Mucosa of gallbladder (tissue), 1 donor: ENCODE results near the gene TBXT. TPM values are rescaled to one million over a fixed set of nuclear protein-coding genes. Genes with fewer than 3 reads are reported as not detected.
"Not testable (repeated sequence)": the region's sequence is repeated elsewhere in the genome, so short reads cannot be mapped to it uniquely, and the experiment has no call there.

ENCODE experiments used
- DNase-seq: peaks from one replicate; pipeline ENCODE4 v3.0.0-alpha.2; 2020; ENCODE audit warnings: low spot score
- total RNA-seq: library from RNA; stranded (reverse); gene quantifications from one replicate; pipeline ENCODE4 v1.2.1, GENCODE V29; 2021
- donor health status: DM: no; HTN: no; CAD: no.

TBXT gene
- not detected for total RNA-seq

GRCh38 chr6:166167801-166168615 is at the start of gene TBXT:
Gene TBXT (minus strand): TSS chr6:166167851. CDS start chr6:166167591, 260 bp downstream.
- DNase-seq, result no peak

GRCh38 chr6:166207284-166207561 is 39.6 kb upstream of the TBXT start:
- DNase-seq, result no peak

- DNase-seq, result no peak
Measured at GRCh38 chr6:166206510-166207283, 39.0 kb upstream of the TBXT start.

- DNase-seq, result no peak
Measured at GRCh38 chr6:166206066-166206465, 38.4 kb upstream of the TBXT start.

GRCh38 chr6:166204852-166205650 is 37.4 kb upstream of the TBXT start:
- DNase-seq, result no peak

GRCh38 chr6:166203641-166204222 is 36.1 kb upstream of the TBXT start:
- DNase-seq, result no peak

- no peak for DNase-seq
Measured at GRCh38 chr6:166203003-166203640, 35.5 kb upstream of the TBXT start.

- DNase-seq, result no peak
Measured at GRCh38 chr6:166202321-166202733, 34.7 kb upstream of the TBXT start.

GRCh38 chr6:166201878-166202277 is 34.2 kb upstream of the TBXT start:
- DNase-seq, result no peak

- DNase-seq, result no peak
Measured at GRCh38 chr6:166197361-166197760, 29.7 kb upstream of the TBXT start.

GRCh38 chr6:166195860-166196238 is 28.2 kb upstream of the TBXT start:
- no peak for DNase-seq

- DNase-seq, result no peak
Measured at GRCh38 chr6:166194914-166195859, 27.5 kb upstream of the TBXT start.

GRCh38 chr6:166192557-166192956 is 24.9 kb upstream of the TBXT start:
- DNase-seq, result no peak

- no peak for DNase-seq
Measured at GRCh38 chr6:166192136-166192535, 24.5 kb upstream of the TBXT start.

GRCh38 chr6:166179704-166180103 is 12.1 kb upstream of the TBXT start:
- no peak for DNase-seq

GRCh38 chr6:166176106-166176505 is 8.5 kb upstream of the TBXT start:
- no peak for DNase-seq

- DNase-seq, result not testable (repeated sequence)
Measured at GRCh38 chr6:166175093-166175492, 7.4 kb upstream of the TBXT start.

- DNase-seq, result no peak
Measured at GRCh38 chr6:166174031-166174430, 6.4 kb upstream of the TBXT start.

- DNase-seq, result no peak
Measured at GRCh38 chr6:166173281-166173951, 5.8 kb upstream of the TBXT start.

- DNase-seq, result no peak
Measured at GRCh38 chr6:166172546-166172945, 4.9 kb upstream of the TBXT start.
